ENCODE measurements around the gene COL5A1.

GRCh38 chr9:134626069-134626423, 15.6 kb upstream of the COL5A1 start:
- TF ChIP-seq POLR2A (IDR thresholded peaks at IDR 0.05) (no peak), CTCF (IDR thresholded peaks at IDR 0.05) (no peak)

All from Peyer's patch (tissue), 4 donors.